ENCODE measurements around the gene DNAH2. TPM values are rescaled to one million over a fixed set of nuclear protein-coding genes. Genes with fewer than 3 reads are reported as not detected.

The DNAH2 gene
- total and polyA plus RNA-seq, 9 of the 15 experiments (the other 6 are each of a cell fraction or from before 2014, with no cell fraction given): 0.03 TPM; not detected in 8

DNA sequence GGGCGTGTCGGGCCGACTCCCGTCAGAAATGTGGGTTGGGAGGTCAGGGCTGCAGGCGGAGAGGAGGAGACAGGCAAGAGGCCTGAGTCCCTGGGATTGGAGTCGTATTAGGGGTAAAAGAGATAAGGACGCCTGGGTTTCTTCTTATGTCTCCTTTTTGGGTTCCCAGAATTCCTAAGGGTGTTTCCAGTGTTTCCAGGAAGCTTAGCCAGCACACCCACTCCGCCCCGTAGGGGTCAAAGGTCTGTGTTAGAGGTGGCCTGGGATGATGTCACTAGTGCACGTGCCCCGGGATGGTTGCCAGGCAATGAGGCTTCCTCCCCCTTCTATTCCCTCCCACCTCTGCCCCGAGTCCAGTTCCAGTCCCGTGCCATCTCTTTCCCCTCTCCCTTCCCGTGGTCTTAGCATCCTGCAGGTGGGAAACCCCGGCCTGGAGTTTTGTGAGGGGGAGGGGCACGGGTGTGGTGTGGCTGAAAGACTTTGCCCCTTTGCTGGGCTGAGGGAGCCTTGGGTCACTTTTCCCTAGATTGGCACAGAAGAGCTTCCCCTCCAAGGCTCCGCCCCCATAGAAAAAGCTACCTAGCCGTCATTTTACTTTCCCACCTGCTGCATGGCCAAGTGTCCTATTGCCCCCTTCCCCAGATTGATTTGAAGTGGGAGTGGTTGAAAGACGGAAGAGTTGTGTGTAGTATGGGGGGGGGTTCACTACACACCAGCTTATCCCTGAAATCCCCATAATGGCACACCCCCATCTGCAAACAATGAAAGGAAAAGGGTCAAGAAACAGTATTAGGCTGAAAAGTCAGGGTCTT lies 119.3 kb downstream of the DNAH2 start (continued):
- TF ChIP-seq, protein P1, sequence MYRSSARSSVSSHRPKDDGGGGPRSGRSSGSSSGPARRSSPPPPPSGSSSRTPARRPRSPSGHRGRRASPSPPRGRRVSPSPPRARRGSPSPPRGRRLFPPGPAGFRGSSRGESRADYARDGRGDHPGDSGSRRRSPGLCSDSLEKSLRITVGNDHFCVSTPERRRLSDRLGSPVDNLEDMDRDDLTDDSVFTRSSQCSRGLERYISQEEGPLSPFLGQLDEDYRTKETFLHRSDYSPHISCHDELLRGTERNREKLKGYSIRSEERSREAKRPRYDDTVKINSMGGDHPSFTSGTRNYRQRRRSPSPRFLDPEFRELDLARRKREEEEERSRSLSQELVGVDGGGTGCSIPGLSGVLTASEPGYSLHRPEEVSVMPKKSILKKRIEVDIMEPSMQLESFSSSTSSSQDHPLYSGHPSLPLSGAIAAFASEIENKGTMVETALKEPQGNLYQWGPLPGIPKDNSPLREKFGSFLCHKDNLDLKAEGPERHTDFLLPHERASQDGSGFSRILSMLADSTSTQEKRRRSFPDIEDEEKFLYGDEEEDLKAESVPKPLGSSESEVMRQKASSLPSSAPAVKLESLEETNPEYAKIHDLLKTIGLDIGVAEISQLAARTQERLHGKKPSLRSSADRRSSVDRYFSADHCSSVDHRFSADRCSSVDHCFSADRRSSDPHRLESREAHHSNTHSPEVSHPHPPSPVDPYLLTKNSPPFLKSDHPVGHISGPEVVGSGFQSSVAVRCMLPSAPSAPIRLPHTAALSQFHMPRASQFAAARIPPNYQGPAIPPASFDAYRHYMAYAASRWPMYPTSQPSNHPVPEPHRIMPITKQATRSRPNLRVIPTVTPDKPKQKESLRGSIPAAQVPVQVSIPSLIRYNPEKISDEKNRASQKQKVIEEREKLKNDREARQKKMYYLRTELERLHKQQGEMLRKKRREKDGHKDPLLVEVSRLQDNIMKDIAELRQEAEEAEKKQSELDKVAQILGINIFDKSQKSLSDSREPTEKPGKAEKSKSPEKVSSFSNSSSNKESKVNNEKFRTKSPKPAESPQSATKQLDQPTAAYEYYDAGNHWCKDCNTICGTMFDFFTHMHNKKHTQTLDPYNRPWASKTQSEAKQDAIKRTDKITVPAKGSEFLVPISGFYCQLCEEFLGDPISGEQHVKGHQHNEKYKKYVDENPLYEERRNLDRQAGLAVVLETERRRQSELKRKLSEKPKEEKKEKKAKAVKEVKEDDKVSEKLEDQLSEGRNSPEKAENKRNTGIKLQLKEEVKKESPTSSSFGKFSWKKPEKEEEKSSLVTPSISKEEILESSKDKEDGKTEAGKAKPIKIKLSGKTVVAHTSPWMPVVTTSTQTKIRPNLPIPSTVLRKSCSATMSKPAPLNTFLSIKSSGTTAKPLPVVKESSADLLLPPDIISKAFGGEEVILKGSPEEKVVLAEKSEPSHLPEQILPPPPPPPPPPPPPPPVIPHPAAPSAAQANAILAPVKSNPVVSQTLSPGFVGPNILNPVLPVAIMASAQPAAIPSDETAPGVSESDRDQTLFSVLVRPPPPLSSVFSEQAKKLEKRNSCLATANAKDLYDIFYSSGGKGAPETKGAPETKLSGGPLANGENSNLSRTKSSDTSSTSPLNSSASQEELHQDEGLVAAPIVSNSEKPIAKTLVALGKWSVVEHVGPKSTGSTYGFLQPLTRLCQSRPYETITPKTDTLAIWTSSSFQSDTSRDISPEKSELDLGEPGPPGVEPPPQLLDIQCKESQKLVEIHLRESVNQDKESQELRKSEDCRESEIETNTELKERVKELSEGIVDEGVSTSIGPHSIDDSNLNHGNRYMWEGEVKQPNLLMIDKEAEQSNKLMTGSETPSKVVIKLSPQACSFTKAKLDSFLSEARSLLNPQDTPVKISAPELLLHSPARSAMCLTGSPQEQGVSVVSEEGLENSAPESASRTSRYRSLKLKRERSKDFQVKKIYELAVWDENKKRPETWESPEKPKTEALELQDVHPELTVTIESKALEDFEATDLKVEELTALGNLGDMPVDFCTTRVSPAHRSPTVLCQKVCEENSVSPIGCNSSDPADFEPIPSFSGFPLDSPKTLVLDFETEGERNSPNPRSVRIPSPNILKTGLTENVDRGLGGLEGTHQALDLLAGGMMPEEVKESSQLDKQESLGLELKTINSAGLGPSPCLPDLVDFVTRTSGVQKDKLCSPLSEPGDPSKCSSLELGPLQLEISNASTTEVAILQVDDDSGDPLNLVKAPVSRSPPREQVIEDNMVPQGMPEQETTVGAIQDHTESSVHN (IDR thresholded peaks at IDR 0.05; ENCODE audit: borderline replicate concordance in 1 of 2, low read depth in 1 of 2): peak in 1 of 2 experiments; percentile 98; a peak in 2 of 4 replicates
- TF ChIP-seq STAT5A (IDR thresholded peaks at IDR 0.05; ENCODE audit: borderline replicate concordance, low read length) (peak; percentile 65), HMG20B (CRISPR knock-in tag; IDR thresholded peaks at IDR 0.05) (no peak), HDAC6 (IDR thresholded peaks at IDR 0.05; ENCODE audit: low read depth, low read length) (no peak), ZNF668 (CRISPR knock-in tag; IDR thresholded peaks at IDR 0.05) (no peak), ESRRA (IDR thresholded peaks at IDR 0.05; ENCODE audit: borderline replicate concordance, low read depth) (peak; percentile 69; the same call in 1 of the 2 replicates), NEUROD1 (IDR thresholded peaks at IDR 0.05; ENCODE audit: borderline replicate concordance, low read depth, low read length, partially characterized antibody) (peak; percentile 100)
- TF ChIP-seq, protein P2, sequence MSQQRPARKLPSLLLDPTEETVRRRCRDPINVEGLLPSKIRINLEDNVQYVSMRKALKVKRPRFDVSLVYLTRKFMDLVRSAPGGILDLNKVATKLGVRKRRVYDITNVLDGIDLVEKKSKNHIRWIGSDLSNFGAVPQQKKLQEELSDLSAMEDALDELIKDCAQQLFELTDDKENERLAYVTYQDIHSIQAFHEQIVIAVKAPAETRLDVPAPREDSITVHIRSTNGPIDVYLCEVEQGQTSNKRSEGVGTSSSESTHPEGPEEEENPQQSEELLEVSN (IDR thresholded peaks at IDR 0.05; ENCODE audit: borderline replicate concordance in 1 of 2, extremely low read depth in 1 of 2, insufficient read depth in 1 of 2, insufficient read length in 1 of 2, low read depth in 1 of 2, low read length in 1 of 2, poor library complexity in 1 of 2, severe bottlenecking in 1 of 2): peak; percentile 59 to 63
- TF ChIP-seq, protein P3, sequence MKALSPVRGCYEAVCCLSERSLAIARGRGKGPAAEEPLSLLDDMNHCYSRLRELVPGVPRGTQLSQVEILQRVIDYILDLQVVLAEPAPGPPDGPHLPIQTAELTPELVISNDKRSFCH (CRISPR knock-in tag; IDR thresholded peaks at IDR 0.05): no peak
- TF ChIP-seq, protein P3 (tag; IDR thresholded peaks at IDR 0.05): 0 out of 2 replicates have a peak, but pooled peaks have one; percentile 67
- TF ChIP-seq, protein P4, sequence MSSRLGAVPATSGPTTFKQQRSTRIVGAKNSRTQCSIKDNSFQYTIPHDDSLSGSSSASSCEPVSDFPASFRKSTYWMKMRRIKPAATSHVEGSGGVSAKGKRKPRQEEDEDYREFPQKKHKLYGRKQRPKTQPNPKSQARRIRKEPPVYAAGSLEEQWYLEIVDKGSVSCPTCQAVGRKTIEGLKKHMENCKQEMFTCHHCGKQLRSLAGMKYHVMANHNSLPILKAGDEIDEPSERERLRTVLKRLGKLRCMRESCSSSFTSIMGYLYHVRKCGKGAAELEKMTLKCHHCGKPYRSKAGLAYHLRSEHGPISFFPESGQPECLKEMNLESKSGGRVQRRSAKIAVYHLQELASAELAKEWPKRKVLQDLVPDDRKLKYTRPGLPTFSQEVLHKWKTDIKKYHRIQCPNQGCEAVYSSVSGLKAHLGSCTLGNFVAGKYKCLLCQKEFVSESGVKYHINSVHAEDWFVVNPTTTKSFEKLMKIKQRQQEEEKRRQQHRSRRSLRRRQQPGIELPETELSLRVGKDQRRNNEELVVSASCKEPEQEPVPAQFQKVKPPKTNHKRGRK (tag; IDR thresholded peaks at IDR 0.05): no peak
- TF ChIP-seq, protein P5, sequence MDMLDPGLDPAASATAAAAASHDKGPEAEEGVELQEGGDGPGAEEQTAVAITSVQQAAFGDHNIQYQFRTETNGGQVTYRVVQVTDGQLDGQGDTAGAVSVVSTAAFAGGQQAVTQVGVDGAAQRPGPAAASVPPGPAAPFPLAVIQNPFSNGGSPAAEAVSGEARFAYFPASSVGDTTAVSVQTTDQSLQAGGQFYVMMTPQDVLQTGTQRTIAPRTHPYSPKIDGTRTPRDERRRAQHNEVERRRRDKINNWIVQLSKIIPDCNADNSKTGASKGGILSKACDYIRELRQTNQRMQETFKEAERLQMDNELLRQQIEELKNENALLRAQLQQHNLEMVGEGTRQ (CRISPR knock-in tag; IDR thresholded peaks at IDR 0.05): peak; percentile 81

Measured in K562 (cell line).